Measurements from ENCODE around the gene FOXJ3. TPM values are rescaled to one million over a fixed set of nuclear protein-coding genes. Genes with fewer than 3 reads are reported as not detected.

FOXJ3 gene
- total RNA-seq, 2 experiments from 2014 or later, result 43.1 to 44.0 TPM

DNA sequence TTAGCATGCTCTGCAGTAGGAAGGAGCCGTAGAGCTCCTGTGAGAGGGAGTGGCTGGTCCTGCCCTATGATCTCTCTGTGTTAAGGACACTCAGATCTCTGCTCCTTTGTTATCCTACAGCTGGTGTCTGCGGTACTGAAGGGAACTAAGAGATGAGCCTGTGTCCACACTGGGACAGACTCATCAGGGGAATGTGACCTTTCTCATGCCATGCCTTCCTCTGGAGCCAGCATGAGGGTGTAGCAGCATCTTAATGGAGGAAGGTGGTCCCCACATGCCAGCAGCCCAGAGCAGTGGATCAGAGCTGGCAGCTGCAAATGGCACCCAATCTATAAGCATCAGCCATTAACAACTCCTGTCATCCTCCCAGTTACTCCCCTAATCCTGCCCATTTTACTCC is 206.5 kb downstream of the FOXJ3 start:
- TF ChIP-seq, protein P1, sequence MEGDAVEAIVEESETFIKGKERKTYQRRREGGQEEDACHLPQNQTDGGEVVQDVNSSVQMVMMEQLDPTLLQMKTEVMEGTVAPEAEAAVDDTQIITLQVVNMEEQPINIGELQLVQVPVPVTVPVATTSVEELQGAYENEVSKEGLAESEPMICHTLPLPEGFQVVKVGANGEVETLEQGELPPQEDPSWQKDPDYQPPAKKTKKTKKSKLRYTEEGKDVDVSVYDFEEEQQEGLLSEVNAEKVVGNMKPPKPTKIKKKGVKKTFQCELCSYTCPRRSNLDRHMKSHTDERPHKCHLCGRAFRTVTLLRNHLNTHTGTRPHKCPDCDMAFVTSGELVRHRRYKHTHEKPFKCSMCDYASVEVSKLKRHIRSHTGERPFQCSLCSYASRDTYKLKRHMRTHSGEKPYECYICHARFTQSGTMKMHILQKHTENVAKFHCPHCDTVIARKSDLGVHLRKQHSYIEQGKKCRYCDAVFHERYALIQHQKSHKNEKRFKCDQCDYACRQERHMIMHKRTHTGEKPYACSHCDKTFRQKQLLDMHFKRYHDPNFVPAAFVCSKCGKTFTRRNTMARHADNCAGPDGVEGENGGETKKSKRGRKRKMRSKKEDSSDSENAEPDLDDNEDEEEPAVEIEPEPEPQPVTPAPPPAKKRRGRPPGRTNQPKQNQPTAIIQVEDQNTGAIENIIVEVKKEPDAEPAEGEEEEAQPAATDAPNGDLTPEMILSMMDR (IDR thresholded peaks at IDR 0.05), result no peak
- no peak for ATAC-seq

DNA sequence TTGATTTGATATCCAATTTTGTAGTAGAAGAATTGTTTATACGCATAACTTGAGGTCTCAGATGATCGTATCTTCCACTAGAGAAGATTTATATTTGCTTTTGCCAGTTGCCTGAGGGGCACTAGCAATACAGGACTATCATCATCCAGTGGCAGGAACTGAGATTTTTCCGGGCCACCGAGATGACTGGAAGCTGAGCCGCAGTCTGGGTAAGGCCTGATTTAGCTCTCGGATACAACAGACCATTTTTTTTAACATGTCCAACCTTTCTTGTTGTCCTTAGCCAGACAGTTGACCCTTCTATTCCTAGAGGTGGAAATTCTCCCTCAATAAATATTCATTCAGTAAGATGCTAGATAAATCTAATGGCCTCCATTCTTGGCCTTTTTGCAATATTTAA is 207.3 kb downstream of the FOXJ3 start:
- Mint-ChIP-seq H3K4me3 (no peak overlapping the region), H3K27me3 (no peaks in the 10 kb centered on the region), H3K27ac (no peak overlapping the region), H3K4me1 (ENCODE audit: low read depth) (no peaks in the 10 kb centered on the region), H3K9me3 (no peaks in the 10 kb centered on the region), H3K36me3 (ENCODE audit: low read depth) (no peaks in the 10 kb centered on the region)
- POLR2A ChIA-PET, result interaction anchor here (0.9 kb wide), 1 partner anchor 21 kb away, joined by 3 read pairs; no protein-coding TSS in a partner anchor
- DNase-seq (no peak), ATAC-seq (no peak)
- intact Hi-C loops (cut with micrococcal nuclease), result no loop called here
- CTCF ChIA-PET, result interaction anchor here (1.4 to 1.5 kb wide), 2 partner anchors 46 to 553 kb away, joined by 3 to 4 read pairs; no protein-coding TSS in a partner anchor
- TF ChIP-seq, protein P1 (IDR thresholded peaks at IDR 0.05), result no peak

More for the DNA sequence above, 206.5 kb downstream of the FOXJ3 start:
- H3K27me3 Mint-ChIP-seq, result no peaks in the 10 kb centered on the region
- ChIA-PET CTCF (interaction anchor here (1.4 kb wide), 1 partner anchor 45 kb away, joined by 4 read pairs; no protein-coding TSS in a partner anchor), POLR2A (interaction anchor here (0.9 kb wide), 1 partner anchor 21 kb away, joined by 3 read pairs; no protein-coding TSS in a partner anchor)
- H3K4me1 Mint-ChIP-seq (ENCODE audit: low read depth), result no peaks in the 10 kb centered on the region
- no peak overlapping the region for H3K4me3 Mint-ChIP-seq
- no peak for DNase-seq
- no peak overlapping the region for H3K27ac Mint-ChIP-seq
- H3K9me3 Mint-ChIP-seq, result no peaks in the 10 kb centered on the region
- no peaks in the 10 kb centered on the region for H3K36me3 Mint-ChIP-seq (ENCODE audit: low read depth)
- intact Hi-C loops (cut with micrococcal nuclease), result no loop called here

Other genes starting within 250 kb of the FOXJ3 start
- not detected for gene GUCA2B, start 181.8 kb downstream of the FOXJ3 start, total RNA-seq
- gene GUCA2A, start 170.5 kb downstream of the FOXJ3 start, total RNA-seq, result not detected
- 10 to 100 TPM in 1 of 2 experiments, 1 to 10 TPM in 1; 9.8 to 10.3 TPM for gene RIMKLA, start 45.6 kb upstream of the FOXJ3 start, total RNA-seq
- 1 to 10 TPM in 1 of 2 experiments, under 1 TPM in 1; 0.59 to 1.4 TPM for gene ZMYND12, start 120.8 kb upstream of the FOXJ3 start, total RNA-seq
- 10 to 100 TPM; 44.1 to 44.3 TPM for gene PPCS, start 121.3 kb upstream of the FOXJ3 start, total RNA-seq
- gene CCDC30, start 128.1 kb upstream of the FOXJ3 start, total RNA-seq, result 1 to 10 TPM in 1 of 2 experiments, under 1 TPM in 1; 0.60 to 3.0 TPM